ENCODE measurements around the gene ZFYVE26.
A peak's percentile ranks its signal among the peaks of the same experiment; 100 is the strongest.
"Not testable (repeated sequence)": the region's sequence is repeated elsewhere in the genome, so short reads cannot be mapped to it uniquely, and the experiment has no call there.

The ZFYVE26 gene

GRCh38 chr14:67705211-67705610 lies 111.2 kb downstream of the ZFYVE26 start:
- no peak for DNase-seq

- peak; percentile 45 for DNase-seq
These were observed 111.8 kb downstream of the ZFYVE26 start for GRCh38 chr14:67704484-67705089.

GRCh38 chr14:67703997-67704396 lies 112.4 kb downstream of the ZFYVE26 start:
- DNase-seq, result no peak

- DNase-seq, result not testable (repeated sequence)
These were observed 114.9 kb downstream of the ZFYVE26 start, which contains the start of gene RDH12 for GRCh38 chr14:67701492-67701891. Gene RDH12 (plus strand): TSS chr14:67701886. CDS start chr14:67722643, 20,757 bp downstream.

GRCh38 chr14:67698179-67698578 lies 118.2 kb downstream of the ZFYVE26 start:
- no peak for DNase-seq

- DNase-seq, result no peak
These were observed 119.4 kb downstream of the ZFYVE26 start for GRCh38 chr14:67697006-67697405.
